Endodermal cell (in vitro differentiated cells): Measurements from ENCODE around the gene MS4A14. TPM values are rescaled to one million over a fixed set of nuclear protein-coding genes. Genes with fewer than 3 reads are reported as not detected.

Experiments
- DNase-seq: peaks from one replicate; pipeline ENCODE4 v3.0.0-alpha.2; 2017
- H3K27ac ChIP-seq: 2 replicates; pipeline ENCODE4 v1.5.1; 2013; ENCODE audit warnings: mild to moderate bottlenecking, low read depth, low read length, moderate library complexity
- H3K27me3 ChIP-seq: 2 replicates; pipeline ENCODE4 v1.6.1; 2013; ENCODE audit warnings: mild to moderate bottlenecking, low read length, moderate library complexity; ENCODE audit not compliant: insufficient read depth, control insufficient read depth, poor library complexity, severe bottlenecking
- H3K36me3 ChIP-seq: 2 replicates; pipeline ENCODE4 v1.7.0; 2013; ENCODE audit warnings: mild to moderate bottlenecking, low read length, moderate library complexity; ENCODE audit not compliant: control insufficient read depth, insufficient read depth
- H3K4me1 ChIP-seq: one replicate; pipeline ENCODE4 v1.7.0; 2013; ENCODE audit warnings: low read length; ENCODE audit not compliant: control insufficient read depth, insufficient read depth
- H3K4me3 ChIP-seq: 2 replicates; pipeline ENCODE4 v1.5.1; 2013; ENCODE audit warnings: mild to moderate bottlenecking, low read length, moderate library complexity
- H3K9ac ChIP-seq: 2 replicates; pipeline ENCODE4 v1.6.1; 2013; ENCODE audit warnings: mild to moderate bottlenecking, low read length, moderate library complexity; ENCODE audit not compliant: poor library complexity, severe bottlenecking; ENCODE audit errors: extremely low read depth
- H3K9me3 ChIP-seq: 2 replicates; pipeline ENCODE4 v1.6.1; 2013; ENCODE audit warnings: mild to moderate bottlenecking, low read length, moderate library complexity; ENCODE audit not compliant: control insufficient read depth
- H3K27ac Mint-ChIP-seq: 2 replicates; pipeline ENCODE4 v1.8.0; 2020; ENCODE audit warnings: mixed read lengths
- H3K27me3 Mint-ChIP-seq: 2 replicates; pipeline ENCODE4 v1.8.0; 2021; ENCODE audit warnings: mild to moderate bottlenecking, mixed read lengths; ENCODE audit not compliant: insufficient read depth
- H3K36me3 Mint-ChIP-seq: 2 replicates; pipeline ENCODE4 v1.8.0; 2020; ENCODE audit warnings: low read depth, mixed read lengths
- H3K4me1 Mint-ChIP-seq: 2 replicates; pipeline ENCODE4 v1.8.0; 2020; ENCODE audit warnings: mixed read lengths
- H3K4me3 Mint-ChIP-seq: 2 replicates; pipeline ENCODE4 v1.8.0; 2020; ENCODE audit warnings: mild to moderate bottlenecking, moderate library complexity, mixed read lengths
- H3K9me3 Mint-ChIP-seq: 2 replicates; pipeline ENCODE4 v1.8.0; 2020; ENCODE audit warnings: mild to moderate bottlenecking, mixed read lengths
- CTCF ChIP-seq: fragments of 200-600 bp; sonication (generic); conservative IDR thresholded peaks from 2 replicates; pipeline ENCODE4 v1.5.0; 2021; ENCODE audit warnings: antibody characterized with exemption, mild to moderate bottlenecking
- WGBS, 2 experiments: methylation state at CpG; one replicate each; pipeline versions ENCODE4 v1.1.5 to v1.1.7; 2013; ENCODE audit warnings: missing lambda C conversion rate in 2 of 2, mixed read lengths in 1 of 2; ENCODE audit not compliant: insufficient coverage in 1 of 2, insufficient read length in 1 of 2; 5-methylcytosine and 5-hydroxymethylcytosine counted together
- total RNA-seq, 2 donors: library from RNA; stranded (reverse); fragmentation: NEBNext Ultra II Directional in 1 of 2; extraction: Animal tissue kit (Norgen Biotek cat#: 25700) in 1 of 2; gene quantifications; 2 replicates in 1 of 2; 3 replicates in 1 of 2; pipeline ENCODE4 v1.2.1, GENCODE V29; 2021

Gene MS4A14
- total RNA-seq, 2 donors from 2014 or later, result not detected

GRCh38 chr11:60422609-60423008, 26.4 kb downstream of the MS4A14 start:
- DNase-seq, result no peak
- 100% methylated on average over 1 of the region's 1 CpG; no CpG with 5 or more reads in 1 of the 2 experiments for WGBS, 2 experiments
- no peaks in the 10 kb centered on the region for H3K27me3 Mint-ChIP-seq
- Histone ChIP-seq H3K27ac (no peak overlapping the region), H3K36me3 (no peaks in the 10 kb centered on the region), H3K27me3 (no peaks in the 10 kb centered on the region), H3K9ac (no peak overlapping the region), H3K4me3 (no peak overlapping the region), H3K9me3 (peaks cover 5% of the 10 kb centered on the region), H3K4me1 (no peaks in the 10 kb centered on the region)
- TF ChIP-seq CTCF, result no peak
- no peaks in the 10 kb centered on the region for H3K9me3 Mint-ChIP-seq
- no peaks in the 10 kb centered on the region for H3K36me3 Mint-ChIP-seq
- H3K27ac Mint-ChIP-seq, result no peak overlapping the region
- H3K4me3 Mint-ChIP-seq, result no peak overlapping the region
- no peaks in the 10 kb centered on the region for H3K4me1 Mint-ChIP-seq

GRCh38 chr11:60428517-60428916, 32.3 kb downstream of the MS4A14 start:
- no peak overlapping the region for H3K4me3 Mint-ChIP-seq
- no peak for DNase-seq
- Histone ChIP-seq H3K27ac (no peak overlapping the region), H3K9me3 (no peaks in the 10 kb centered on the region), H3K4me3 (no peak overlapping the region), H3K36me3 (no peaks in the 10 kb centered on the region), H3K9ac (no peak overlapping the region), H3K27me3 (no peaks in the 10 kb centered on the region), H3K4me1 (peaks cover 4% of the 10 kb centered on the region)
- peaks cover 18% of the 10 kb centered on the region for H3K4me1 Mint-ChIP-seq
- H3K36me3 Mint-ChIP-seq, result no peaks in the 10 kb centered on the region
- 86 to 95% methylated on average over 1 to 2 of the region's 2 CpGs for WGBS, 2 experiments
- TF ChIP-seq CTCF, result no peak
- H3K27ac Mint-ChIP-seq, result no peak overlapping the region
- H3K9me3 Mint-ChIP-seq, result no peaks in the 10 kb centered on the region
- H3K27me3 Mint-ChIP-seq, result no peaks in the 10 kb centered on the region

- Mint-ChIP-seq H3K4me1 (peaks cover 18% of the 10 kb centered on the region), H3K27ac (no peak within 1 kb of the TSS), H3K27me3 (no peaks in the 10 kb centered on the region), H3K36me3 (no peaks in the 10 kb centered on the region), H3K9me3 (no peaks in the 10 kb centered on the region), H3K4me3 (no peak within 1 kb of the TSS)
- no peak within 1 kb of the TSS for H3K9ac ChIP-seq
- no peak within 1 kb of the TSS for H3K27ac ChIP-seq
- H3K4me3 ChIP-seq, result no peak within 1 kb of the TSS
- no peaks in the 10 kb centered on the region for H3K27me3 ChIP-seq
- no peaks in the 10 kb centered on the region for H3K36me3 ChIP-seq
- 63 to 95% methylated on average over 3 to 5 of the region's 5 CpGs for WGBS, 2 experiments
- H3K4me1 ChIP-seq, result peaks cover 4% of the 10 kb centered on the region
- TF ChIP-seq CTCF, result no peak
- no peak for DNase-seq
- H3K9me3 ChIP-seq, result no peaks in the 10 kb centered on the region
Measured at GRCh38 chr11:60429272-60429671, 33.0 kb downstream of the MS4A14 start, which contains the start of gene MS4A5. MS4A5 (plus strand) TSS chr11:60429572; CDS start chr11:60429675, 103 bp downstream.
